ENCODE data around the gene ACBD4.

The ACBD4 gene

GRCh38 chr17:45135978-45136791, 698 bp downstream of the ACBD4 start:
- DNase-seq (ENCODE audit: low read depth in 2 of 3, low spot score in 2 of 3) = no peak

- DNase-seq (ENCODE audit: low read depth in 2 of 3, low spot score in 2 of 3) = no peak
Observed at GRCh38 chr17:45136846-45137560, 1.5 kb downstream of the ACBD4 start.

- DNase-seq (ENCODE audit: low read depth in 2 of 3, low spot score in 2 of 3) = no peak
Observed at GRCh38 chr17:45137561-45138305, 2.2 kb downstream of the ACBD4 start.

GRCh38 chr17:45138911-45139532, 3.5 kb downstream of the ACBD4 start:
- no peak for DNase-seq (ENCODE audit: low read depth in 2 of 3, low spot score in 2 of 3)

- no peak for DNase-seq (ENCODE audit: low read depth in 2 of 3, low spot score in 2 of 3)
Observed at GRCh38 chr17:45139533-45139920, 4.0 kb downstream of the ACBD4 start.

- DNase-seq (ENCODE audit: low read depth in 2 of 3, low spot score in 2 of 3) = no peak
Observed at GRCh38 chr17:45143094-45143670, 7.7 kb downstream of the ACBD4 start.

GRCh38 chr17:45143767-45144198, 8.3 kb downstream of the ACBD4 start:
- DNase-seq (ENCODE audit: low read depth in 2 of 3, low spot score in 2 of 3) = no peak

- DNase-seq (ENCODE audit: low read depth in 2 of 3, low spot score in 2 of 3) = no peak
Observed at GRCh38 chr17:45144199-45145034, 8.9 kb downstream of the ACBD4 start.

- DNase-seq (ENCODE audit: low read depth in 2 of 3, low spot score in 2 of 3) = no peak
Observed at GRCh38 chr17:45145035-45145389, 9.5 kb downstream of the ACBD4 start.

GRCh38 chr17:45146166-45146565, 10.7 kb downstream of the ACBD4 start:
- no peak for DNase-seq (ENCODE audit: low read depth in 2 of 3, low spot score in 2 of 3)

GRCh38 chr17:45146592-45146889, 11.1 kb downstream of the ACBD4 start:
- DNase-seq (ENCODE audit: low read depth in 2 of 3, low spot score in 2 of 3) = no peak

GRCh38 chr17:45146890-45147580, 11.5 kb downstream of the ACBD4 start:
- DNase-seq (ENCODE audit: low read depth in 2 of 3, low spot score in 2 of 3) = peak in 1 of 3 experiments; percentile 37

- peak; percentile 61 to 69 (median 68) for DNase-seq (ENCODE audit: low read depth in 2 of 3, low spot score in 2 of 3)
Observed at GRCh38 chr17:45147581-45148182, 12.2 kb downstream of the ACBD4 start.

- peak; percentile 97 to 98 (median 98) for DNase-seq (ENCODE audit: low read depth in 2 of 3, low spot score in 2 of 3)
Observed at GRCh38 chr17:45148183-45149036, 12.9 kb downstream of the ACBD4 start, which contains the start of gene HEXIM1. Gene HEXIM1 (plus strand): TSS chr17:45148475. CDS start chr17:45149191, 716 bp downstream.

GRCh38 chr17:45149037-45149668, 13.7 kb downstream of the ACBD4 start:
- DNase-seq (ENCODE audit: low read depth in 2 of 3, low spot score in 2 of 3) = peak; percentile 54 to 57 (median 54)

GRCh38 chr17:45149669-45150664, 14.5 kb downstream of the ACBD4 start:
- DNase-seq (ENCODE audit: low read depth in 2 of 3, low spot score in 2 of 3) = no peak

Data from activated CD8-positive, alpha-beta memory T cell treated with anti-CD3 and anti-CD28 coated beads for 48 hours (primary cell).